ENCODE data around the gene SLC5A10.
A peak's percentile ranks its signal among the peaks of the same experiment; 100 is the strongest.

SLC5A10 gene

DNA sequence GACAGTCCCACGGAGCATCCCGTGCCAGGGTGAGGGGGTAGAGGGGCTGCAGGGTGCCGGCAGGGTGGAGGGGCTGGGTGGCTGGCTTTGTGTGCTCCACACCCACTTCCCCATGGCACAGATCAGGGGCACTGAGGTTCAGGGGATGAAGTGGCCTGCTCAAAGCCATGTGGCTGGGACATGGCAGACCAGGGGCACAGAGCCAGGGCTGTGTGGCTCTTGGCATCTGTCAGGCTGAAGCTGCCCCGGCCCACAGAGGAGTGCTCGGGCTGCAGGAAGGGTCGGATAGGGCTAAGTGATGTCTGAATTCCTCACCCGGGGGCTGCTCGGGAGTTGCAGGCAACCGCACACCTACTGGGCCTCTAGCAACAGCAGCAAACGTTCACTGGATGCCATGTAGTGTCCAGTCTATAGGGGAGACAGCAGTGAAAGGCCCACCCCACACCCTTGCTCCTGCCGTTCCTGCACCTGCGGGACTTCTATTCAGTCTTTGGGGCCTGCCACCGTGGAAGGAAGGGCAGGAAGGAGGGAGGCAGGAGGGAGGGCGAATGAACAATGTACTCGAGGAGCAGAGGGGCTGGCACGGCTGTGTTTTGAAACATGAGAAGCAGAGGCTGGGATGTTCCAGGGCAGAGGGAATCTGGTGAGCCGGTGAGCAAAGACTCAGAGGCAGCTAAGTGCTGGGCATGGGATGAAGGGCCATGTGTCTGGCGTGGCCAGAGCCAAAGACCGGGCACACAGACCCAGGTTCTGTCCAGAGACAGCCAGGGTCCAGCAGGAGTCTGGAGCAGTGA is 15.1 kb downstream of the SLC5A10 start:
- peak; percentile 43 for DNase-seq

DNA sequence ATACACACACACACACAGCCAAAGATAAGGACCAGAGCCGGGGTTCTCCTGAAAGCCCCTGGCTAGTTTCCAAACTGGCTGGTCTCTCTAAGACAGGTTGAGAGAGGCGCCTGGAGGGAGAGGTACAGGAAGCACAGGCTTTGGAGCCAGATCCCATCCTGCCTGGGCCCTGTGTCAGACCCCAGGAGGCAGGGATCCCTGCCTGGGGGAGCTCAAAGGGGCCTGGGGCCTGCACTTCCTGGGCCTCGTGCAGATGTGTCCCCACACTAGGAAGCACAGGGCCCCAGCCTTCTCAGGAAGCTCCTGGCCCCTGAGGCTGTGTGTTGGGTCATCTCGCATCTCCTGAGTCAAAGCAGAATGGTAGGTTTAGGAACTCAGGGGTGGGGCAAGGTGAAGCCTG is 16.0 kb downstream of the SLC5A10 start:
- peak; percentile 9 for DNase-seq

- no peak for DNase-seq
Measured at GRCh38 chr17:18968345-18968744, 16.4 kb downstream of the SLC5A10 start.

DNA sequence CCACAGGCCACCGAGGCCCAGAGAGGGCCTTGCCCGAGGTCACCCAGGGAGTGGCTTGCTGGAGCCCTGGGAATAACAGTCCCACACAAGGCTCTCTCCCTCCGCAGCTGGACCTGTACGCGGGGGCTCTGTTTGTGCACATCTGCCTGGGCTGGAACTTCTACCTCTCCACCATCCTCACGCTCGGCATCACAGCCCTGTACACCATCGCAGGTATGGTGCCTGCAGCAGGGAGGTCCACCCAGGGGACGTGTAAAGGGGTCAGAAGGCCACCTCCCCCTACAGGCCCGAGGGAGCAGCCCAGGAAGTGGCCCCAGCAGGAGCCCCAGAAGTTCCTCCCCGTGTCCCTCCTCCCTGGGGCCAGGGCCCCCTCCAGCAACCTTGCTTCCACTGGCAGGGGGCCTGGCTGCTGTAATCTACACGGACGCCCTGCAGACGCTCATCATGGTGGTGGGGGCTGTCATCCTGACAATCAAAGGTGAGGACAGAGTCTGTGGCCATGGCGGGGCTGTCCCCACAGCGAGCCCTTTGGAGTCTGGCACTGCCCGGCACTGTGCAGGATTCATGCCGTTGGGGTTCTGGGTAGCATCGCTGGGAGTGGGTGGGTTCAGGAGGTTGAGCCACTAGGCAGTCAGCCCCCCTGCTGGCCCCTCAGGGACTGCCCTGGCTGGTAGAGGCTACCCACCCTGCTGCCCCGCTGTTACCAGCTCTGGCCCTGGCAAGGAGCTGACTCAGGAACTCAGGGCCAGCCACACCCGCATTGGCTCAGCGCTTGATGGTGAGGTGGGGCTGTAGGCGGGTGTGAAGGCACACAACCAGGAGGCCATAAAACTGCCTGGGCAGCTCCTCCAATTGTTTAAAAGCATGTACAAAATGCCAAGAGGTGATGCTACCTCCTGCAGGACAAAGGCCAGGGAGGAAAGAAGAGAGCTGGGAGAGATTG is 17.3 kb downstream of the SLC5A10 start:
- no peak for DNase-seq

DNA sequence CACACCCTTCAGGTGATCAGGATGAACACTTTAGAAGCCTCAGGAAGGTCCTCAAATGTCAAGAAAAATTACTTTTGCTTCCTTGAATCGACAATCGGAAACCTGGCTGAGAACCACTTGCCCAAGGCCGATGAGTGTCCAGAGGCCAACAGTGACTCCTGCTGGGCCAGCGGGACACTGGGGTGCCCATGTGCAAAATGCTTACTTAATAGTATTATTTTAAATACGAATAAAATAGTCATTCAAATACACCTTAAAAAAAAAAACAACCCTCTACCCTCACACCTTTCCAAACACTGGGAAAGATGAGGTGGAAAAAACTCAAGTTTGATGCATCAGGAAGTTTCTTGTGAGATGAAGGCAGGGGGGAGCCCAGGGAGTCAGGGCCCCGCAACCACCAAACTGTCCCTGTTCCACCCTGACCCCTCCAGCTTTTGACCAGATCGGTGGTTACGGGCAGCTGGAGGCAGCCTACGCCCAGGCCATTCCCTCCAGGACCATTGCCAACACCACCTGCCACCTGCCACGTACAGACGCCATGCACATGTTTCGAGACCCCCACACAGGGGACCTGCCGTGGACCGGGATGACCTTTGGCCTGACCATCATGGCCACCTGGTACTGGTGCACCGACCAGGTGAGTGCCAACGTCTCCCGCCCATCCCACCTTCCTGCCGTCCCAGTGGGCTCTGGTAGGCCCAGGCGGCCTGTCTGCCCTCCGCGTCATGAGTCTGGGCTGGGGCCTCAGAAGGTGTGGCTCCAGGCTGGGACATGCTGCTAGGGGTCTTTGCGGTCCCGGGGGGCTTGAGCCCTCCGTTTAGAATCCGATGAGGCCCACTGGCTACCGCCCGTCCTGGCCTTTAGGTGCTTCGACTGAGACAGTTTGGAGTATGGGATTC is 18.9 kb downstream of the SLC5A10 start:
- no peak for DNase-seq

DNA sequence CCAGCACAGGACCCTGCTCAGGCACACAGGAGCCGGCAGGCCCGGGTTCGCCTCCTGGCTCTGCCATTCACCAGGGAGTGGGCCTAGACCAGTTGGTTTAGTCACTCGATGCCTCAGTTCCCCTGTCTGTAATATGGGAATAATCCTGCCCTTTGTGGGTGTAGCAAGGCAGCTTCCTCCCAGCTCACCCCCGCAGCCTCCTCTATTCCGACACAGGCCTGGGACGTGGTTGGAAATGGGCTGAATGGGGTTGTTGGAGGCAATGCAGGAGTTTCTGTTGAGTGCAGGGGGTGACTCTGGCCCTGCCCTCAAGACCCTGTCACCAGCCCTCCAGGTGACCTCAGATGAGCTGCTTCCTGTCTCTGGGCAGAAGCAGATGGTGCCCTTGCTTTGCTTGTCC is 19.8 kb downstream of the SLC5A10 start:
- no peak for DNase-seq

DNA sequence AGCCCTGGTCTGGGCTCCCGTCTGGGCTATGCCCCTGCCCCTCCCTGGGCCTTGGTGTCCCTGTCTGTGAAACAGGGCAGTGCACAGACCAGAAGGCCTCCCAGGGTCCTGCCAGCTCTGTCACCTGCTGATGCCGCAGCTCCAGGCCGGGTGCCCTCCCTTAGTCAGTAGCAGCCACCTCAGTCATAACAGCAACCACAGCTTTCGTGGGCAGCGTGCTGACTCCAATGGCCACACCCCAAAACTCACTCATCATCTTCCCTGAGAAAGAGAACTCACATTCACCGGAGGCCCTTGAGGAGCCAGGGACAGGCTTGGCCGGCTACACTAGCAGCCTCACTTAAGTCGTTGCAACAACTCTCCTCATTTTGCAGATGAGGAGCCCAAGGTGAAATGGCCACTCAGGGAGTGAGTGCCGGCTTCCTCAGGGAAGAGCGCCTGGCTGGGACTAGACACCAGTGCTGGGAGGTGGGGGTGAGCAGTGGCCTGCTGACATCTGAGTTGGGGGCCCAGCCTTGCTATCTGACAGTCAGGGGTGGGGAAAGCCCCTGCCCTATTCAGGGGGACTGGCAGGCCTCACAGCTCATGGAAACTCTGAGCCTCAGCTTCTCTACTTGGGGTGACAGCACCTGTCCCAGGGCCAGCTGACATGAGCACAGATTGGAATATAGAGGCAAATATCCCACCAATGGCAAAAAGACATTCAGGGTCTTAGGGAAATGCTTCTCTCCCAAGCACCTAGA is 22.6 kb downstream of the SLC5A10 start:
- no peak for DNase-seq

GRCh38 chr17:18975597-18975996 is 23.6 kb downstream of the SLC5A10 start:
- DNase-seq: no peak

- DNase-seq: no peak
Measured at GRCh38 chr17:18976201-18976600, 24.2 kb downstream of the SLC5A10 start.

- DNase-seq: no peak
Measured at GRCh38 chr17:18977021-18977420, 25.1 kb downstream of the SLC5A10 start.

DNA sequence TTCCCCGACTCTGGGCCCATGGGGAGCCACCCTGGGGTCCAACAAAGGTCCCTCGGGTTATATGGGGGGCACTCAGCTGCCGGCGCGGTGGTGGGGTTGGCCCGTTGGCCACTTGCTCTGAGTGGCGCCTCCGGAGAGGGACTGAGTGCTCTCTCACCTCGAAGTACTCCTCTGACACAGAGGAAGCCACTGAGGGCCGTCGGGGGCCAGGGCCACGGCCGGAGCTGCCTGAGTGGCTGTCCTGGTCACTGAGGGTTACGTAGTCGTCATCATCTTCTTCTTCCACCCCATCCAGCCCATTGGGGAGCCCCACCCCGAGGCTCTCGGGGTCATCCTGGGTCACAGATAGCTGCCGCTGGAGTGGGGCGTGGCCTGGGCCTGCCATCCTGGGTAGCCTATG is 25.7 kb downstream of the SLC5A10 start:
- no peak for DNase-seq

GRCh38 chr17:18978050-18978449 is 26.1 kb downstream of the SLC5A10 start:
- DNase-seq: no peak

GRCh38 chr17:18978655-18979054 is 26.7 kb downstream of the SLC5A10 start:
- DNase-seq: no peak

GRCh38 chr17:18980682-18981334 is 28.8 kb downstream of the SLC5A10 start:
- DNase-seq: no peak

DNA sequence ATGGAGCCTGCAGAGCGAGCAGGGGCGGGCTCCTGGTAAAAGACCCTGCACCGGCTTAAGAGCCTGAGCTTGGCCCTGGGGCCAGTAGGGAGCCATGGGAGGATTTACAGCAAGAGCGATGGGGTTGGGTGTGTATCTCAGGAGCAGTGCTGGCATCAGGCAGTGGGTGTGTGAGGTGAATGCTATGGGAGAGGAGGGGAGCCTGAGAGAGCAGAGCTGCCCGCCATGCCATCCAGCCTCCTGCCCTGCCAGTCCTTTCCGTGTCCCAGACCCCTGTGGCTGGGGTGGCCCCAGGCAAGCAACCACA is 29.3 kb downstream of the SLC5A10 start:
- no peak for DNase-seq

DNA sequence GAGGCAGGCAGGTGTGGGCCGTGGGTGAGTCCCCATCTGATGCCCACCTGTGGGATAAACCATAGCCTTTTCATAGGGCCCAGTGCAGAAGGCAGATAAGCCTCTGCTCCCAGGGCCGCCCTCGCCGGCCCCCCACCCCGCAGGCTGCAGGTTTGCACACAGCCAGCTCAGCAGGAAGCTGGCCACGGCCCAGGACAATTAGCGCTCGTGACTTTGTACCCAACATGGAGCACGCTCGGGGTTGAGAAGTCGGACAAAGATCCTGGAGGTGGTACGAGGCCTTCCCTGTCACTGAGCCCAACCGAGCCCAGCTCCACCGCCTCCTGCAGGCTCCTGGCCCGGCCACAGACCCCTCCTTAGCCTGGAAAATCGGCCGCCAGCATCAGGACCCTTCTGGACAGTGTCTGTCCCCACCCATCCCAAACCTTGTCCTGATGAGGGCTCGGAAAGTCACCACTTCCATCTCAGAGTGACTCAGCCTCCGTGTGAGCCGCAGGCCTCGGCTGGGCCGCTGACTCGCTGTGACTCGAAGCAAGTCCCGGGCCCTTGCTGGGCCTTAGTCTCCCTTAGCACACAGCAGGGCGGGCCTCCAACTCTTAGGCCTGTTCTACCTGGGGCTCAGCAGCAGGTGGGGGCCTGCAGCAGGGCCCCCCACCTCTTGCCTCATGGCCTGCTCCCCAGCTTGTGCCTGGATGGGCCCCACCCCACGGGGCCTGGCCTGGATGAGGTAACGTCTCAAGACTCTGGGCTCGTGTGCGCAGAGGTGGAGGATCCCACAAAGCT is 29.9 kb downstream of the SLC5A10 start:
- no peak for DNase-seq

- DNase-seq: no peak
Measured at GRCh38 chr17:18984273-18985114, 32.5 kb downstream of the SLC5A10 start.

DNA sequence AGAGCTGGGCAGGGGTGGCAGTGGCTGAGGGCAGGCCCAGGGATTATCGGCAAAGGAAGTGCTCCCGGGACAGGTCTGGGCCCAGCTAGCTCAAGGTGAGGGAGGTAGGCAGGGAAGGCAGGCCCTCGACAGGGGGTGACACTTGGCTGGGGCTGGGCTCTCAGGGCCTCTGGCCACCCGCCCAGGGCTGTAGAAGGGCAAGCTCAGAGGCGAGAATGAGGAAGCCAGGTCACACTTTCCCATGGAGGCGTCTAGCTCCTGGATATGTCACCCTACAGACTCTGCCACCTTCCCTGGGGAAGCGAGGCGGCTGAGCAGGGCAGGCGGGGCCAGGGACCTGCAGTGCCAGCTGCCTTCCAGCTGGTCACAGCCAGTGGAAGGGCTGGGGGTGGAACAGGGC is 33.5 kb downstream of the SLC5A10 start:
- DNase-seq: no peak

- DNase-seq: no peak
Measured at GRCh38 chr17:18986541-18987229, 34.7 kb downstream of the SLC5A10 start.
